ENCODE data around the gene GRID1. TPM values are rescaled to one million over a fixed set of nuclear protein-coding genes. Genes with fewer than 3 reads are reported as not detected.

GRID1 gene
- total RNA-seq, 1 donor from 2014 or later, result 1.4 TPM

- no peak for TF ChIP-seq CTCF (IDR thresholded peaks at IDR 0.05)
- Histone ChIP-seq H3K9me3 (no peaks in the 10 kb centered on the region), H3K27ac (no peak overlapping the region), H3K4me1 (no peaks in the 10 kb centered on the region), H3K36me3 (no peaks in the 10 kb centered on the region), H3K27me3 (no peaks in the 10 kb centered on the region), H3K4me3 (no peak overlapping the region)
- no peak for DNase-seq (ENCODE audit: low spot score in 2 of 2)
- intact Hi-C loops (cut with DNase I), result no loop called here
These were observed 282.9 kb downstream of the GRID1 start for GRCh38 chr10:86083664-86084175.

GRCh38 chr10:86083206-86083605 lies 283.4 kb downstream of the GRID1 start:
- Histone ChIP-seq H3K27me3 (no peaks in the 10 kb centered on the region), H3K4me3 (no peak overlapping the region), H3K9me3 (no peaks in the 10 kb centered on the region), H3K36me3 (no peaks in the 10 kb centered on the region), H3K27ac (no peak overlapping the region), H3K4me1 (no peaks in the 10 kb centered on the region)
- no peak for DNase-seq (ENCODE audit: low spot score in 2 of 2)
- no peak for TF ChIP-seq CTCF (IDR thresholded peaks at IDR 0.05)
- intact Hi-C loops (cut with DNase I), result no loop called here

GRCh38 chr10:86082556-86082955 lies 284.0 kb downstream of the GRID1 start:
- intact Hi-C loops (cut with DNase I), result no loop called here
- Histone ChIP-seq H3K36me3 (no peaks in the 10 kb centered on the region), H3K9me3 (no peaks in the 10 kb centered on the region), H3K27ac (no peak overlapping the region), H3K27me3 (no peaks in the 10 kb centered on the region), H3K4me1 (no peaks in the 10 kb centered on the region), H3K4me3 (no peak overlapping the region)
- no peak for DNase-seq (ENCODE audit: low spot score in 2 of 2)
- no peak for TF ChIP-seq CTCF (IDR thresholded peaks at IDR 0.05)

- intact Hi-C loops (cut with DNase I), result no loop called here
- H3K36me3 ChIP-seq, result no peaks in the 10 kb centered on the region
- H3K27me3 ChIP-seq, result no peaks in the 10 kb centered on the region
- DNase-seq (ENCODE audit: low spot score in 2 of 2), result no peak
- H3K4me3 ChIP-seq, result no peak overlapping the region
- H3K9me3 ChIP-seq, result no peaks in the 10 kb centered on the region
- H3K27ac ChIP-seq, result no peak overlapping the region
- TF ChIP-seq CTCF (IDR thresholded peaks at IDR 0.05), result no peak
- H3K4me1 ChIP-seq, result no peaks in the 10 kb centered on the region
These were observed 287.5 kb downstream of the GRID1 start for GRCh38 chr10:86079088-86079487.

GRCh38 chr10:86078639-86079035 lies 288.0 kb downstream of the GRID1 start:
- Histone ChIP-seq H3K9me3 (no peaks in the 10 kb centered on the region), H3K27me3 (no peaks in the 10 kb centered on the region), H3K36me3 (no peaks in the 10 kb centered on the region), H3K27ac (no peak overlapping the region), H3K4me1 (no peaks in the 10 kb centered on the region), H3K4me3 (no peak overlapping the region)
- TF ChIP-seq CTCF (IDR thresholded peaks at IDR 0.05), result no peak
- DNase-seq (ENCODE audit: low spot score in 2 of 2), result no peak
- intact Hi-C loops (cut with DNase I), result no loop called here
